Measurements from ENCODE around the gene NDUFA13.

The NDUFA13 gene

GRCh38 chr19:19534556-19535265 is 18.7 kb downstream of the NDUFA13 start:
- no peak for DNase-seq

DNA sequence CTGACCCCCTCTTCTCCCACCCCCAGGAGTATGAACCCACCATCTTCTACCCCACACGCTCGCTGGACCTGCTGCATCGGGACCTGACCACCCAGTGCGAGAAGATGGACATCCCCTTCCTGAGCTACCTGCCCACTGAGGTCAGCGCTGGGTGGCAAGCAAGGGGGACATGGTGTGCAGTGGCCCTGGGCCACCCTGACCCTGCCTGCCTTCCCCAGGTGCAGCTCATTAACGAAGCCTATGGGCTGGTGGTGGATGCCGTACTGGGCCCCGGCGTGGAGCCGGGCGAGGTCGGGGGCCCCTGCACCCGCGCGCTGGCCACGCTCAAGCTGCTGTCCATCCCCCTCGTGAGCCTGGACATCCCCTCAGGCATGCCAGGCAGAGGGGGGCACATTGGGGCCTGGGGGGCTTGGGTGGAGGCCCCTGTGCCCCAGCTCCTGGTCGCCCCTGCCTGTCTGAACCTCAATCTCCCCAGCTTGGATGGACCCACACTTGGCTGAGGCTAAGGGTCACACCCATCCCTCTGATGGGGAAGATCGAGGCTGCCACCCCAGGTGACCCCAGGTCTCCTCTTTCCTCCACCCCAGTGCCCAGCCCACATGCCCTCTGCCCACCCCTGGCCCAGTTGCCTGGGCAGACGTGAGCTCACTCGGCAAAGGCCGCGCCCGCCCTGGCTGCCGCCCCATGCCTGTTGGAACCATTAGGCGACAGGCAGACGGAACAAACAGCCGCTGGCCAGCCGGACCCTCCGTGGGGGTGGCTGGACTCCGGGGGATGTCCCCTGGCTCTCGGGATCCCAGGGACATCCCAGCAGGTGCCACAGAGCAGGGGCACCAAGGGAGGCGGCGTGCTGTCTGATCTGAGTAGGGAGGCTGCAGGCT is 19.5 kb downstream of the NDUFA13 start:
- no peak for DNase-seq

DNA sequence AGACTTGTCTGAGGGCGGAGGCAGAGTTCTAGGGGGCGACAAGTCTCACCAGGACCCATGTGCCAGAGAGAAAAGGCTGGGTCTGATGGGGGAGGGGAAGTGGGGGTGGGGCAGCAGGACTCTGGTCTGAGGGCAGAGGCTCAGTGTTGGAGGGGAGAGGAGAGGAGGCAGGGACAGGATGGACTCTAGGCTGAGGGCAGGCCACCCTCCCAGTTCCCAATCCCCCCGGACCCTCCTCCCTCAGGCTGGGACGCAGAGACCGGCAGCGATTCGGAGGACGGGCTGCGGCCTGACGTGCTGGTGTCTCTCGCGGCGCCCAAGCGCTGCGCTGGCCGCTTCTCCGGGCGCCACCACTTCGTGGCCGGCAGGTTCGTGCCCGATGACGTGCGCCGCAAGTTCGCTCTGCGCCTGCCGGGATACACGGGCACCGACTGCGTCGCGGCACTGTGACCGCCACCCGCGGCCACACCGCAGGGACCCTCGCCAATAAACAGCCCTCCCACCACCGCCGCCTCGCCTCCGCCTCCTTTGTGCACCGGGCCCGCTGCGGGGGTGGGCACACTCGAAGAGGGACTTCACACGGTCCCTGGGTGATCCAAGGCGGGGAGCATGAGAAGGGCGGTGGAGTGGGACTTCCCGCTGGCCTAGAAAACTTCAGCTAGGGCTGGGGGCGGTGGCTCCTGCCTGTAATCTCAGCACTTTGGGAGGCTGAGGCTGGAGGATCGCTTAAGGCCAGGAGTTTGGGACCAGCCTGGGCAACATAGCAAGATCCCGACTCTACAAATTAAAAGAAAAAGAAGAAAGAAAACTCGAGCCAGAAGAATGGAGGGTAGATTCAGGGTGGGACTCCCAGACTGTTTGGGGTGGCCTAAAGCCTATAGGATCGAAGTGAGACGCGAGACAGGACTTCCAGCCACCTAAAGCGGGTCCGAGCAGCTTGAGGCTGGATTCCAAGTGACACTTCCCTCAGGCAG is 21.3 kb downstream of the NDUFA13 start:
- no peak for DNase-seq

DNA sequence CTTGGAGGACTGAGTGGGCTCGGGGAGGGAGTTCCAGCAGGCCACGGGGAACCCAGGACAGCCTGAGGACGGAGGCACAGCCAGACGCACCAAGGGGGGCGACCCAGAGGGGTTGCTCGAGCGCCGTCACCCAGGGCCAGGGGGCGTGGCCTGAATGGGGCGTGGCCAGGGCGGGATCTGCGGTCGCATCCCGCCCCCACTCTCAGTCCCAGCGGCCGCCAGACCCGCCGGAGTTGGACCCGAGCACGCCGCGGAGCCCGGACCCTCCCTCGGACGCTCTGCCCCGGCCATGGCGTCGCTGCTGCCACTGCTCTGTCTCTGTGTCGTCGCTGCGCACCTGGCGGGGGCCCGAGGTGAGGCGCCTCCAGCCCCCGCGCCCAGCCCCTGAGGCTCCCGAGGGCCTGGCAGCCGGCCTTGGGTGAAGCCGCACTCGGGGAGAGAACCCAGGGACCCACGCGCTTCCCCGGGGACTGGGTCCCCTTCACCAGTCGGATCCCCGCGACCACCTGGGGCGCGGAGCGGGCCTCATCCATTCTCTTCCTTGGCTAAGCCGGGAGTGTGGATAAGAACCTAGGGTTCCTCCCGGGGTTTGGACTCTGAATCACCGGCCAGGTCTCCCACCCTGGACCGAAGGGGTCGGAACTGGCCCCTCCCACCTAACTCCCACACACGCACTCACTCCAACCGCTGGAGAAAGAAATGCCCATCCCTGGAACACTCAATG is 22.2 kb downstream of the NDUFA13 start, which contains the start of gene CILP2:
TSS of gene CILP2 (plus strand) at position 205 of the 724 bp plus-strand sequence. CDS start at position 290, 85 bp downstream.
- no peak for DNase-seq

GRCh38 chr19:19538785-19539166 is 22.8 kb downstream of the NDUFA13 start:
- no peak for DNase-seq

- DNase-seq = no peak
These were observed 23.7 kb downstream of the NDUFA13 start for GRCh38 chr19:19539698-19540063.

DNA sequence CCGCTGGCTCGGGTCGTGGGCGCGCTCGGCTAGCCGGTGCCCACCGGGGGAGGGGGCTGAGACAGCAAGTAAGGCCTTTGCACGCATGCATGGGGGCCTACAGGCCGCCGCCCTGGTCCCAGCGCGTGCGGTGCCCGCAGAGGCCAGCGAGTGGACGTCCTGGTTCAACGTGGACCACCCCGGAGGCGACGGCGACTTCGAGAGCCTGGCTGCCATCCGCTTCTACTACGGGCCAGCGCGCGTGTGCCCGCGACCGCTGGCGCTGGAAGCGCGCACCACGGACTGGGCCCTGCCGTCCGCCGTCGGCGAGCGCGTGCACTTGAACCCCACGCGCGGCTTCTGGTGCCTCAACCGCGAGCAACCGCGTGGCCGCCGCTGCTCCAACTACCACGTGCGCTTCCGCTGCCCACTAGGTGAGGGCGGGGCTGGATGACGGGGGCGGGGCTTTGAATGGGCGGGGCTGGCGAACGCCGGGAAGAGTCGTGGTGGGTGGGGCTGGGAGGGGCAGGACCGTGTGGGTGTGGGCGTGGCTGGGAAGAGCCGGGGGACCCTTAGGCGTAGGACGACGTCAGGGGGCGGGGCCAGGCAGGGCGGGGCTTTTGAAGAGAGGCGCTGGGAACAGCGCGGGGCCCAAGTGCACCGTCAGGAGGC is 24.2 kb downstream of the NDUFA13 start:
- DNase-seq = no peak

DNA sequence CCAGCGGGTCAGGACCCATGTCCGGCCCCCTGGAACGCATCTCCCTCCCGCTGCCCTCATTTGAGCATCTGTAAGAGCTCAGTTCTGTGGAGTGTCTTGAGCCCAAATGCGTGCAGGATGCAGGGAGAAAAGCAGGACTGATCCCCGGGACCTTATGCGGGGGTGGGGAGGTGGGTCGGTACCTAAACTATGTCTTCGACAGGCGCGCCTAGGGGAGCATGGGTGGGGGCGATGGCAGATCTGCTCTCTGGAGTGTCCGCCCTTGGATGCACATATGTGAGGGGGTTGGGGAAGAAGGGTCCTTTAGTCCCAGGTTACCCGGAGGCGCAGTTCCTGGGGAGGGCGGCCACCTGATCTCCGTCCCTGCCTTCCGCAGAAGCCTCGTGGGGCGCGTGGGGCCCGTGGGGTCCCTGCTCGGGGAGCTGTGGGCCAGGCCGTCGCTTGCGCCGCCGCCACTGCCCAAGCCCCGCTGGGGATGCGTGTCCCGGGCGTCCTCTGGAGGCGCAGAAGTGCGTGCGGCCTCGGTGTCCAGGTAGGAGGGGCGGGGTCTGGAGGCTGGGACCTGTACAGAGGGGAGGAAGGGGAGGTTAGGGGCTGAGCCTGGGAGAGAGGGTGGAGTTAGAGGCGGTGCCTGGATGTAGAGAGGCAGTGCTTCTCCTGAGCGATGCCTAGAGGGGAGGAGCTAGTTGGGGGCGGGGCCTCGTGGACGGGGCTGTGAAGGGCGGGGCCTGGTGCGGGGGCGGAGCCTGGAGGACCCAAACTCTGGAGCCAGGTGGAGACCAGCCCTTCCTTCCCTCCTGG is 24.9 kb downstream of the NDUFA13 start:
- DNase-seq = peak; percentile 81

GRCh38 chr19:19541616-19542015 is 25.6 kb downstream of the NDUFA13 start:
- DNase-seq = no peak

- DNase-seq = peak; percentile 56
These were observed 26.5 kb downstream of the NDUFA13 start for GRCh38 chr19:19542507-19542906.

- DNase-seq = no peak
These were observed 27.1 kb downstream of the NDUFA13 start for GRCh38 chr19:19543101-19543500.

GRCh38 chr19:19543640-19544039 is 27.6 kb downstream of the NDUFA13 start:
- DNase-seq = no peak

DNA sequence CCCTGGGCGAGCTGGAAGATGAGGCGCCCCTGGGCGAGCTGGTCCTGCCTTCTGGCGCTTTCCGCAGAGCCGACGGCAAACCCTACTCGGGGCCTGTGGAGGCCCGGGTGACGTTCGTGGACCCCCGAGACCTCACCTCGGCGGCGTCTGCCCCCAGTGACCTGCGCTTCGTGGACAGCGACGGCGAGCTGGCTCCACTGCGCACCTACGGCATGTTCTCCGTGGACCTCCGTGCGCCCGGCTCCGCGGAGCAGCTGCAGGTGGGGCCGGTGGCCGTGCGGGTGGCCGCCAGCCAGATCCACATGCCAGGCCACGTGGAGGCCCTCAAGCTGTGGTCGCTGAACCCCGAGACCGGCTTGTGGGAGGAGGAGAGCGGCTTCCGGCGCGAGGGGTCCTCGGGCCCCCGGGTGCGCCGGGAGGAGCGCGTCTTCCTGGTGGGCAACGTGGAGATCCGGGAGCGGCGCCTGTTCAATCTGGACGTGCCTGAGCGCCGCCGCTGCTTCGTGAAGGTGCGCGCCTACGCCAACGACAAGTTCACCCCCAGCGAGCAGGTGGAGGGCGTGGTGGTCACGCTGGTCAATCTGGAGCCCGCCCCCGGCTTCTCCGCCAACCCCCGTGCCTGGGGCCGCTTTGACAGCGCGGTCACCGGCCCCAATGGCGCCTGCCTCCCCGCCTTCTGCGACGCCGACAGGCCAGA is 28.4 kb downstream of the NDUFA13 start:
- DNase-seq = no peak

- no peak for DNase-seq
These were observed 29.0 kb downstream of the NDUFA13 start for GRCh38 chr19:19544954-19545591.

GRCh38 chr19:19545707-19546106 is 29.7 kb downstream of the NDUFA13 start:
- DNase-seq = no peak

DNA sequence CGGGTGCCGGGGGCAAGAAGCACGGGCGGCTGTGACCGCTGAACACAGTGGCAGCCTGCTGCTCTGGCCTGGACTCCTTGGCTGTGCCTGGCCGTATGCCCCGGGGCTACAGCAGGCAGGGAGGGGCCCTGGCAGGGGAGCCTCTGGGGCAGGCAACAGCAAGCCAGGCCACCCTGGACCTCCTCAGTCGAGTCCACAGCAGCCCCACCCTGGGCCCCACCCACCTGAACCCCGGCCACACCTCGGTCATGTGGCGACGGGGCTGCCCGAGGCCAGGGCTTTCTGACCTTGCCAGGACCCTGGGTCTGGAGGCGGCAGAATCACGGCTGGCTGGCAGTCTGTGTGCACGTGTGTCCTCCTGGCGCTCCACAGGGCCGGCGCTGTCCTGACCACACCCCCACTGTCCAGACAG is 30.7 kb downstream of the NDUFA13 start:
- no peak for DNase-seq

DNA sequence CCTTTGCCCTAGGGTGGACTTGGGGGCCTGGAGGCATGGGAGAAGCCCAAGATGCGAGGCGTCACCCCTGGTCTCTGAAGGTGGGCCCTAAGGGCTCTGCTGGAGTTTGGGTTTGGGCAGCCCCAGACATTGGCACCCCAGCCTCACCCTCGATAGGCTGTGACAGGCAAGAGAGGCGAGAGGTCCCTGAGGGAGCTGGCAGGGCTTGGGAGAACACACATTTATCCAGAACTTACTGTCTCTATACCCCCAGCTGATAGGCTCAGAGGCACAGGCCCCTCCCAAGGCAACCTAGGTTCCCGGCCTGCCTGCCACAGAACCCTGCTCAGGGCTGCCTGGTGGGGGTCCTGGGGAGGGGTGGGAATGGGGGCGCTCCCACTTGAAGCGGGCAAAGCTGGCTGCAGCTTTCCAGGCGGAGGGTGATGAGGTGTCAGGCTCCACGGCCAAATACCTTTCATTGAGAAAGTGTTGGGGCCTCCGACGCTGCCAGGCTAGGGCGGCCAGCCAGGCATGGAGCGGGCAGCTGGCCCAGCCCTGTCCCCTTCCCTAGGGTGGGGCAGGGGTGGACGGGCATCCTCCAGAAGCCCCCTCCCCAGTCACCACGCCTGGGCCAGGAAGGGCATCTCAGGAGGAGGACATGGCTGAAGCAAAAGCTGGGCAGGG is 31.8 kb downstream of the NDUFA13 start:
- no peak for DNase-seq

GRCh38 chr19:19548915-19549759 is 33.1 kb downstream of the NDUFA13 start:
- no peak for DNase-seq
